ENCODE results near the gene ASAP3.

DNA sequence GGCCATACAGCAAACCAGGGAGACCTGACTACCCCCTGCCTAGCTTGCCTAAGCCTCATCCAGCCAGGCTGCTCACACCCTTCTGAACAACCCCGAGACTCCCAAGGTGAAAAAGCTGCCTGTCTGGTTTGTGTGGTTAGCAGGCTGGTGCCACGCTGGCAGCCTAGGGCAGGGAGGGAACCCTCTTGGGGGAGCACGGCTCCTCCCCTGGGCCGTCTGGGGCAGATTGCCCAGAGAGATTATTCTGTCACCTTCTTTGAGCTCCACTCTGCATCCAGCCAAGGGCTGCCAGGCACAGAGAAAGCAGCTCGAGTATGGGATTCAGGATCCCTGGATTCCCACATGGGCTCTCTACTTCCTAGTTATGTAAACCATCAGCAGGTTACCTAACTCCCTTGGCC is 32.0 kb downstream of the ASAP3 start:
- peak; percentile 86 for TF ChIP-seq GATA2 (IDR thresholded peaks at IDR 0.05; ENCODE audit: low read depth, low read length)
- TF ChIP-seq GATA3 (IDR thresholded peaks at IDR 0.05; ENCODE audit: low read depth, low read length), result no peak

Measured in SH-SY5Y (cell line).